Tibial nerve (tissue), 4 donors: ENCODE data around the gene ADGRF5. TPM values are rescaled to one million over a fixed set of nuclear protein-coding genes. Genes with fewer than 3 reads are reported as not detected.

Source experiments
- DNase-seq, 2 donors: peaks; one replicate each; pipeline ENCODE4 v3.0.0-alpha.2; 2019; ENCODE audit warnings: low spot score in 2 of 2
- H3K27ac ChIP-seq, 4 donors: fragments of 200-600 bp; sonication (generic) in 3 of 4; one replicate each; pipeline ENCODE4 v1.5.1; 2017 to 2019; ENCODE audit warnings: mild to moderate bottlenecking in 1 of 4
- H3K27me3 ChIP-seq, 2 donors: fragments of 200-600 bp; sonication (generic) in 1 of 2; one replicate each; pipeline versions ENCODE4 v1.5.1 to v1.6.0; 2017 to 2019
- H3K36me3 ChIP-seq, 3 donors: fragments of 200-600 bp; sonication (generic); one replicate each; pipeline ENCODE4 v1.5.1; 2018 to 2019
- H3K4me1 ChIP-seq, 4 donors: fragments of 200-600 bp; sonication (generic) in 3 of 4; one replicate each; pipeline ENCODE4 v1.5.1; 2017 to 2019
- H3K4me3 ChIP-seq, 4 donors: fragments of 200-600 bp; sonication (generic) in 3 of 4; one replicate each; pipeline ENCODE4 v1.5.1; 2017 to 2019; ENCODE audit warnings: mild to moderate bottlenecking in 1 of 4, moderate library complexity in 1 of 4
- H3K9me3 ChIP-seq, 4 donors: fragments of 200-600 bp; sonication (generic) in 3 of 4; one replicate each; pipeline ENCODE4 v1.5.1; 2017 to 2019
- CTCF ChIP-seq, 5 experiments: fragments of 200-600 bp in 3 of 5; fragments of 450-650 bp in 2 of 5; sonication (generic) in 3 of 5; IDR thresholded peaks; one replicate each; pipeline ENCODE4 v1.5.1; 2016 to 2019; ENCODE audit warnings: antibody characterized with exemption in 5 of 5, mild to moderate bottlenecking in 3 of 5, moderate library complexity in 2 of 5
- EP300 ChIP-seq, 2 donors: sonication (generic); formaldehyde crosslinking; IDR thresholded peaks; one replicate each; pipeline ENCODE4 v1.6.1; 2017; ENCODE audit warnings: antibody characterized with exemption in 2 of 2, mild to moderate bottlenecking in 1 of 2
- POLR2A ChIP-seq, 2 donors: fragments of 450-650 bp; IDR thresholded peaks; one replicate each; pipeline ENCODE4 v1.6.1; 2017; ENCODE audit warnings: antibody characterized with exemption in 2 of 2, mild to moderate bottlenecking in 2 of 2, moderate library complexity in 2 of 2
- WGBS, 2 donors: methylation state at CpG; one replicate each; pipeline ENCODE4 v1.1.5; 2018; 5-methylcytosine and 5-hydroxymethylcytosine counted together
- total RNA-seq, 4 donors: library from RNA; depleted of rRNA; stranded (reverse); fragments of >200 nt; gene quantifications; one replicate each; pipeline ENCODE4 v1.1.0, GENCODE V29; 2016

The ADGRF5 gene
- total RNA-seq, 4 donors from 2014 or later, result 17.4 to 32.4 (median 19.4) TPM

GRCh38 chr6:46819561-46819960 lies 102.2 kb downstream of the ADGRF5 start:
- WGBS, 2 donors, result 86 to 92% methylated on average over 7 of the region's 7 CpGs
- Histone ChIP-seq H3K27me3 (no peaks in the 10 kb centered on the region), H3K27ac (no peak overlapping the region), H3K9me3 (peaks cover 0 to 1% (median 0%) of the 10 kb centered on the region in 4 donors), H3K36me3 (no peaks in the 10 kb centered on the region), H3K4me1 (no peaks in the 10 kb centered on the region), H3K4me3 (no peak overlapping the region)
- TF ChIP-seq POLR2A (IDR thresholded peaks at IDR 0.05) (no peak), EP300 (IDR thresholded peaks at IDR 0.05) (no peak), CTCF (IDR thresholded peaks at IDR 0.05) (no peak)
- DNase-seq, result no peak

GRCh38 chr6:46816626-46817025 lies 105.1 kb downstream of the ADGRF5 start:
- DNase-seq, result no peak
- no peak overlapping the region for H3K27ac ChIP-seq

GRCh38 chr6:46815130-46815529 lies 106.6 kb downstream of the ADGRF5 start:
- WGBS, 2 donors, result 52 to 83% methylated on average over 4 of the region's 4 CpGs
- no peak for TF ChIP-seq CTCF (IDR thresholded peaks at IDR 0.05)
- no peak for DNase-seq
- H3K27ac ChIP-seq, result no peak overlapping the region
- no peak overlapping the region for H3K4me3 ChIP-seq
- no peaks in the 10 kb centered on the region for H3K36me3 ChIP-seq
- H3K9me3 ChIP-seq, result peaks cover 0 to 9% (median 0%) of the 10 kb centered on the region in 4 donors
- H3K27me3 ChIP-seq, result no peaks in the 10 kb centered on the region
- H3K4me1 ChIP-seq, result no peaks in the 10 kb centered on the region

More at GRCh38 chr6:46816626-46817025, 105.1 kb downstream of the ADGRF5 start:
- Histone ChIP-seq H3K27me3 (no peaks in the 10 kb centered on the region), H3K9me3 (peaks cover 0 to 9% (median 0%) of the 10 kb centered on the region in 4 donors), H3K36me3 (no peaks in the 10 kb centered on the region), H3K4me1 (no peaks in the 10 kb centered on the region), H3K4me3 (no peak overlapping the region)
- TF ChIP-seq POLR2A (IDR thresholded peaks at IDR 0.05) (no peak), EP300 (IDR thresholded peaks at IDR 0.05) (no peak), CTCF (IDR thresholded peaks at IDR 0.05) (no peak)
- WGBS, 2 donors, result 93 to 100% methylated on average over 1 of the region's 1 CpG

- no peaks in the 10 kb centered on the region for H3K36me3 ChIP-seq
- no peak for DNase-seq
- WGBS, 2 donors, result 59 to 91% methylated on average over 1 of the region's 1 CpG
- H3K4me1 ChIP-seq, result no peaks in the 10 kb centered on the region
- H3K27ac ChIP-seq, result no peak overlapping the region
- no peak overlapping the region for H3K4me3 ChIP-seq
- TF ChIP-seq CTCF (IDR thresholded peaks at IDR 0.05) (no peak), POLR2A (IDR thresholded peaks at IDR 0.05) (no peak), EP300 (IDR thresholded peaks at IDR 0.05) (no peak)
- H3K27me3 ChIP-seq, result no peaks in the 10 kb centered on the region
- no peaks in the 10 kb centered on the region for H3K9me3 ChIP-seq
Measured at GRCh38 chr6:46808806-46809205, 112.9 kb downstream of the ADGRF5 start.

Other genes starting within 250 kb of the ADGRF5 start
- 1 to 10 TPM in 2 of 4 donors, under 1 TPM in 2; 0.60 to 2.2 (median 1.2) TPM for gene TDRD6, start 234.1 kb downstream of the ADGRF5 start, total RNA-seq
- gene PLA2G7, start 186.6 kb downstream of the ADGRF5 start, total RNA-seq, result 1 to 10 TPM in 3 of 4 donors, not detected in 1; 1.5 to 4.8 (median 1.6) TPM
- not detected for gene ANKRD66, start 175.0 kb downstream of the ADGRF5 start, total RNA-seq
- not detected for gene MEP1A, start 128.5 kb downstream of the ADGRF5 start, total RNA-seq
- gene ADGRF1, start 120.4 kb upstream of the ADGRF5 start, total RNA-seq, result not detected